Esophagus muscularis mucosa (tissue), 4 donors: ENCODE data around the gene STK10. TPM values are rescaled to one million over a fixed set of nuclear protein-coding genes. Genes with fewer than 3 reads are reported as not detected.
"Not testable (repeated sequence)": the region's sequence is repeated elsewhere in the genome, so short reads cannot be mapped to it uniquely, and the experiment has no call there.

Experiments
- DNase-seq: peaks from one replicate; pipeline ENCODE4 v3.0.0-alpha.2; 2017; ENCODE audit errors: extremely low spot score
- H3K27ac ChIP-seq, 4 donors: fragments of 200-600 bp; sonication (generic); replicated peaks in 1 of 4; 1 replicate in 3 of 4; 2 replicates in 1 of 4; pipeline ENCODE4 v1.5.1; 2016 to 2019; ENCODE audit warnings: mild to moderate bottlenecking in 1 of 4
- H3K27me3 ChIP-seq, 4 donors: fragments of 200-600 bp; sonication (generic); one replicate each; pipeline versions ENCODE4 v1.5.1 to v1.6.0; 2016 to 2019
- H3K36me3 ChIP-seq, 4 donors: fragments of 200-600 bp; sonication (generic); one replicate each; pipeline ENCODE4 v1.5.1; 2016 to 2019
- H3K4me1 ChIP-seq, 4 donors: fragments of 200-600 bp; sonication (generic); one replicate each; pipeline ENCODE4 v1.5.1; 2016 to 2019
- H3K4me3 ChIP-seq, 4 donors: fragments of 200-600 bp; sonication (generic); 1 replicate in 2 of 4; 2 replicates in 2 of 4; pipeline ENCODE4 v1.5.1; 2016 to 2019; ENCODE audit warnings: mild to moderate bottlenecking in 4 of 4, moderate library complexity in 1 of 4
- H3K9me3 ChIP-seq, 4 donors: fragments of 200-600 bp; sonication (generic); 1 replicate in 3 of 4; 2 replicates in 1 of 4; pipeline ENCODE4 v1.5.1; 2016 to 2019
- CTCF ChIP-seq, 3 experiments: fragments of 200-600 bp in 2 of 3; fragments of 450-650 bp in 1 of 3; sonication (generic) in 2 of 3; IDR thresholded peaks; one replicate each; pipeline ENCODE4 v1.5.1; 2017 to 2019; ENCODE audit warnings: antibody characterized with exemption in 3 of 3, mild to moderate bottlenecking in 2 of 3, moderate library complexity in 1 of 3
- EP300 ChIP-seq: sonication (generic); formaldehyde crosslinking; IDR thresholded peaks from one replicate; pipeline ENCODE4 v1.6.1; 2017; ENCODE audit warnings: antibody characterized with exemption
- POLR2A ChIP-seq: fragments of 450-650 bp; IDR thresholded peaks from one replicate; pipeline ENCODE4 v1.6.1; 2017; ENCODE audit warnings: antibody characterized with exemption, moderate library complexity, mild to moderate bottlenecking, low read depth
- POLR2AphosphoS5 ChIP-seq, 2 donors: sonication (generic); formaldehyde crosslinking; IDR thresholded peaks; one replicate each; pipeline ENCODE4 v1.6.1; 2017; ENCODE audit warnings: antibody characterized with exemption in 2 of 2
- WGBS: methylation state at CpG from one replicate; pipeline ENCODE4 v1.1.5; 2018; 5-methylcytosine and 5-hydroxymethylcytosine counted together
- intact Hi-C: fragments of 100-400 bp; cut with DNase I; formaldehyde crosslinking; loops from one replicate; pipeline ENCODE4 v1.15.1; 2023
- total RNA-seq, 4 donors: library from RNA; depleted of rRNA; stranded (reverse); fragments of >200 nt; gene quantifications; one replicate each; pipeline versions ENCODE4 v1.1.0 to v1.2.1, GENCODE V29; 2016

STK10 gene
- total RNA-seq, 4 donors from 2014 or later, result 18.8 to 21.8 (median 19.4) TPM

- H3K27me3 ChIP-seq, result no peaks in the 10 kb centered on the region
- TF ChIP-seq EP300 (no peak), POLR2AphosphoS5 (IDR thresholded peaks at IDR 0.05) (no peak), CTCF (IDR thresholded peaks at IDR 0.05) (no peak), POLR2A (no peak)
- DNase-seq, result no peak
- 87% methylated on average over 9 of the region's 9 CpGs for WGBS
- intact Hi-C loops, result no loop called here
- no peak overlapping the region for H3K27ac ChIP-seq
- no peak overlapping the region for H3K4me3 ChIP-seq
- peaks cover 28 to 36% (median 33%) of the 10 kb centered on the region in 4 donors for H3K4me1 ChIP-seq
- H3K9me3 ChIP-seq, result no peaks in the 10 kb centered on the region
- H3K36me3 ChIP-seq, result peaks cover 0 to 11% (median 11%) of the 10 kb centered on the region in 4 donors
Measured at GRCh38 chr5:172160506-172160905, 27.5 kb downstream of the STK10 start.

GRCh38 chr5:172159016-172159415 lies 29.0 kb downstream of the STK10 start:
- Histone ChIP-seq H3K4me1 (peaks cover 16 to 21% (median 19%) of the 10 kb centered on the region in 4 donors), H3K36me3 (peaks cover 0 to 23% (median 22%) of the 10 kb centered on the region in 4 donors), H3K4me3 (no peak overlapping the region), H3K27ac (no peak overlapping the region), H3K9me3 (no peaks in the 10 kb centered on the region), H3K27me3 (no peaks in the 10 kb centered on the region)
- 88% methylated on average over 8 of the region's 8 CpGs for WGBS
- no peak for DNase-seq
- intact Hi-C loops, result no loop called here
- TF ChIP-seq POLR2AphosphoS5 (IDR thresholded peaks at IDR 0.05) (no peak), POLR2A (no peak), CTCF (IDR thresholded peaks at IDR 0.05) (no peak), EP300 (no peak)

- 90% methylated on average over 13 of the region's 13 CpGs for WGBS
- H3K4me1 ChIP-seq, result peaks cover 0 to 10% (median 1%) of the 10 kb centered on the region in 4 donors
- no peak for TF ChIP-seq EP300
- TF ChIP-seq POLR2A, result no peak
- no peak for TF ChIP-seq CTCF (IDR thresholded peaks at IDR 0.05)
- peak in 1 of 2 donors; percentile 55 for TF ChIP-seq POLR2AphosphoS5 (IDR thresholded peaks at IDR 0.05)
- no peak for DNase-seq
- intact Hi-C loops, result no loop called here
- no peaks in the 10 kb centered on the region for H3K9me3 ChIP-seq
- peaks cover 0 to 32% (median 24%) of the 10 kb centered on the region in 4 donors for H3K36me3 ChIP-seq
- H3K27me3 ChIP-seq, result no peaks in the 10 kb centered on the region
- H3K27ac ChIP-seq, result no peak overlapping the region
- no peak overlapping the region for H3K4me3 ChIP-seq
Measured at GRCh38 chr5:172156541-172156994, 31.5 kb downstream of the STK10 start.

GRCh38 chr5:172155101-172155500 lies 32.9 kb downstream of the STK10 start:
- H3K27ac ChIP-seq, DNase-seq, intact Hi-C loops, H3K9me3 ChIP-seq, H3K4me3 ChIP-seq, H3K27me3 ChIP-seq: not testable (repeated sequence)
- Histone ChIP-seq H3K4me1 (peaks cover 0 to 21% (median 5%) of the 10 kb centered on the region in 4 donors), H3K36me3 (peaks cover 0 to 33% (median 24%) of the 10 kb centered on the region in 4 donors)
- 91% methylated on average over 9 of the region's 9 CpGs for WGBS

- no peak overlapping the region for H3K4me3 ChIP-seq
- intact Hi-C loops, result no loop called here
- no peak for TF ChIP-seq POLR2AphosphoS5 (IDR thresholded peaks at IDR 0.05)
- TF ChIP-seq CTCF (IDR thresholded peaks at IDR 0.05), result no peak
- TF ChIP-seq EP300, result no peak
- no peak for TF ChIP-seq POLR2A
- no peak overlapping the region for H3K27ac ChIP-seq
- WGBS, result 95% methylated on average over 3 of the region's 3 CpGs
- DNase-seq, result no peak
- no peaks in the 10 kb centered on the region for H3K27me3 ChIP-seq
- H3K9me3 ChIP-seq, result no peaks in the 10 kb centered on the region
- peaks cover 0 to 33% (median 26%) of the 10 kb centered on the region in 4 donors for H3K36me3 ChIP-seq
- peaks cover 0 to 22% (median 7%) of the 10 kb centered on the region in 4 donors for H3K4me1 ChIP-seq
Measured at GRCh38 chr5:172153695-172154094, 34.3 kb downstream of the STK10 start.
